GM12892 (cell line): ENCODE data around the gene CSAD.

Experiments used
- POLR2A ChIP-seq: IDR thresholded peaks from 2 replicates; pipeline ENCODE4 v1.6.1; 2011; ENCODE audit warnings: low read depth, low read length, control low read depth
- POLR2AphosphoS5 ChIP-seq: IDR thresholded peaks from 2 replicates; pipeline ENCODE4 v1.6.1; 2011; ENCODE audit warnings: low read depth, low read length, control low read depth

- no peak for TF ChIP-seq POLR2A
- no peak for TF ChIP-seq POLR2AphosphoS5
These were observed 45.1 kb upstream of the CSAD start for GRCh38 chr12:53225635-53226424.
